Trophoblast cell (in vitro differentiated cells and primary cell): Measurements from ENCODE around the gene CCDC107.
"Not testable (repeated sequence)": the region's sequence is repeated elsewhere in the genome, so short reads cannot be mapped to it uniquely, and the experiment has no call there.

Experiments used
- DNase-seq, 2 donors: peaks; one replicate each; pipeline ENCODE4 v3.0.0-alpha.2; 2016
- H2AFZ ChIP-seq: 2 replicates; pipeline ENCODE4 v1.6.1; 2013; ENCODE audit warnings: low read length, moderate library complexity, mild to moderate bottlenecking; ENCODE audit not compliant: insufficient read depth, poor library complexity
- H2AK5ac ChIP-seq: 2 replicates; pipeline ENCODE4 v1.6.1; 2013; ENCODE audit warnings: mild to moderate bottlenecking, low read length
- H2BK120ac ChIP-seq: 2 replicates; pipeline ENCODE4 v1.6.1; 2013; ENCODE audit warnings: low read length, mild to moderate bottlenecking, moderate library complexity; ENCODE audit not compliant: insufficient read depth, poor library complexity
- H2BK12ac ChIP-seq: 2 replicates; pipeline ENCODE4 v1.6.1; 2013; ENCODE audit warnings: mild to moderate bottlenecking, low read length, moderate library complexity
- H2BK5ac ChIP-seq: 2 replicates; pipeline ENCODE4 v1.6.1; 2013; ENCODE audit warnings: low read length, low read depth, moderate library complexity, mild to moderate bottlenecking; ENCODE audit not compliant: poor library complexity
- H3K14ac ChIP-seq: 2 replicates; pipeline ENCODE4 v1.6.1; 2013; ENCODE audit warnings: mild to moderate bottlenecking, low read length
- H3K18ac ChIP-seq: 2 replicates; pipeline ENCODE4 v1.6.1; 2013; ENCODE audit warnings: mild to moderate bottlenecking, low read length
- H3K23ac ChIP-seq: 2 replicates; pipeline ENCODE4 v1.6.1; 2013; ENCODE audit warnings: low read length
- H3K27ac ChIP-seq: 2 replicates; pipeline ENCODE4 v1.5.1; 2013; ENCODE audit warnings: low read depth, mild to moderate bottlenecking, inconsistent platforms, low read length, moderate library complexity
- H3K27me3 ChIP-seq: 2 replicates; pipeline ENCODE4 v1.6.1; 2013; ENCODE audit warnings: inconsistent platforms, mild to moderate bottlenecking, low read length, moderate library complexity; ENCODE audit not compliant: insufficient read depth
- H3K36me3 ChIP-seq, 2 experiments: 1 replicate in 1 of 2; 2 replicates in 1 of 2; pipeline ENCODE4 v1.6.1; 2013; ENCODE audit warnings: low read length in 2 of 2, mild to moderate bottlenecking in 2 of 2, moderate library complexity in 1 of 2; ENCODE audit not compliant: insufficient read depth in 2 of 2, control insufficient read depth in 1 of 2
- H3K4ac ChIP-seq: 2 replicates; pipeline ENCODE4 v1.6.1; 2013; ENCODE audit warnings: low read depth, mild to moderate bottlenecking, low read length, moderate library complexity
- H3K4me1 ChIP-seq, 2 experiments: 1 replicate in 1 of 2; 2 replicates in 1 of 2; pipeline ENCODE4 v1.6.1; 2013; ENCODE audit warnings: low read length in 2 of 2, mild to moderate bottlenecking in 2 of 2, moderate library complexity in 1 of 2; ENCODE audit not compliant: insufficient read depth in 2 of 2, control insufficient read depth in 1 of 2
- H3K4me2 ChIP-seq: 2 replicates; pipeline ENCODE4 v1.6.1; 2013; ENCODE audit warnings: inconsistent platforms, mild to moderate bottlenecking, low read length, moderate library complexity
- H3K4me3 ChIP-seq: 2 replicates; pipeline ENCODE4 v1.5.1; 2013; ENCODE audit warnings: mild to moderate bottlenecking, low read depth, low read length, inconsistent platforms
- H3K79me1 ChIP-seq: one replicate; pipeline ENCODE4 v1.6.1; 2013; ENCODE audit warnings: low read length
- H3K79me2 ChIP-seq: 2 replicates; pipeline ENCODE4 v1.6.1; 2013; ENCODE audit warnings: low read length, mild to moderate bottlenecking; ENCODE audit not compliant: control insufficient read depth, insufficient read depth, poor library complexity
- H3K9ac ChIP-seq: 2 replicates; pipeline ENCODE4 v1.6.1; 2013; ENCODE audit warnings: mild to moderate bottlenecking, low read length
- H3K9me3 ChIP-seq: 2 replicates; pipeline ENCODE4 v1.6.1; 2013; ENCODE audit warnings: low read depth, mild to moderate bottlenecking, control low read depth, inconsistent platforms, low read length; ENCODE audit not compliant: insufficient read depth
- H4K12ac ChIP-seq: 2 replicates; pipeline ENCODE4 v1.6.1; 2013; ENCODE audit warnings: low read depth, mild to moderate bottlenecking, low read length, moderate library complexity
- H4K8ac ChIP-seq: 2 replicates; pipeline ENCODE4 v1.6.1; 2013; ENCODE audit warnings: low read depth, mild to moderate bottlenecking, low read length, moderate library complexity
- H4K91ac ChIP-seq: one replicate; pipeline ENCODE4 v1.6.1; 2013; ENCODE audit warnings: low read depth, mild to moderate bottlenecking, low read length, moderate library complexity
- WGBS: extraction: QIAGEN DNeasy Blood & Tissue Kit; methylation state at CpG from one replicate; pipeline ENCODE4 v1.1.7; 2013; ENCODE audit warnings: missing lambda C conversion rate; ENCODE audit not compliant: insufficient read length, insufficient coverage; ENCODE audit errors: extremely low coverage; 5-methylcytosine and 5-hydroxymethylcytosine counted together

CCDC107 gene

GRCh38 chr9:35643046-35643445, 15.0 kb upstream of the CCDC107 start:
- no peaks in the 10 kb centered on the region for H3K27me3 ChIP-seq

GRCh38 chr9:35645736-35646135, 12.4 kb upstream of the CCDC107 start:
- not testable (repeated sequence) for H2BK120ac ChIP-seq, H3K79me2 ChIP-seq, H4K91ac ChIP-seq, H3K79me1 ChIP-seq, H3K27me3 ChIP-seq, H2BK12ac ChIP-seq, H3K36me3 ChIP-seq, H2AK5ac ChIP-seq, H3K4ac ChIP-seq, H3K23ac ChIP-seq, H3K9me3 ChIP-seq, H3K14ac ChIP-seq, H3K9ac ChIP-seq, H2BK5ac ChIP-seq, H2AFZ ChIP-seq, DNase-seq, H3K18ac ChIP-seq
- WGBS = no CpG with 5 or more reads among the region's 10 CpGs
- Histone ChIP-seq H3K4me3 (peak overlapping the region; percentile 18), H3K4me1 (peaks cover 6 to 21% of the 10 kb centered on the region in 2 experiments), H3K27ac (peak overlapping the region; percentile 80), H3K4me2 (peak overlapping the region; percentile 83), H4K8ac (peak overlapping the region; percentile 86), H4K12ac (peak overlapping the region; percentile 98)

More at GRCh38 chr9:35643046-35643445, 15.0 kb upstream of the CCDC107 start:
- H3K4me2 ChIP-seq = no peak overlapping the region
- no peak overlapping the region for H3K4ac ChIP-seq
- no peak overlapping the region for H3K4me3 ChIP-seq
- no peak overlapping the region for H4K12ac ChIP-seq
- no CpG with 5 or more reads among the region's 12 CpGs for WGBS
- no peak overlapping the region for H2AK5ac ChIP-seq
- no peak overlapping the region for H3K18ac ChIP-seq
- no peak overlapping the region for H4K91ac ChIP-seq
- H3K9me3 ChIP-seq = peaks cover 2% of the 10 kb centered on the region
- H2BK5ac ChIP-seq = no peak overlapping the region
- H2BK12ac ChIP-seq = no peak overlapping the region
- no peak for DNase-seq
- no peak overlapping the region for H3K14ac ChIP-seq
- peaks cover 0 to 10% of the 10 kb centered on the region in 2 experiments for H3K4me1 ChIP-seq
- no peak overlapping the region for H3K9ac ChIP-seq
- no peak overlapping the region for H4K8ac ChIP-seq
- no peak overlapping the region for H2BK120ac ChIP-seq
- no peaks in the 10 kb centered on the region for H3K36me3 ChIP-seq
- H3K27ac ChIP-seq = no peak overlapping the region
- H3K79me1 ChIP-seq = peaks cover 9% of the 10 kb centered on the region
- H3K79me2 ChIP-seq = peaks cover 2% of the 10 kb centered on the region
- no peak overlapping the region for H3K23ac ChIP-seq
- H2AFZ ChIP-seq = no peak overlapping the region

GRCh38 chr9:35646153-35646532, 11.9 kb upstream of the CCDC107 start:
- H4K12ac ChIP-seq = peak overlapping the region; percentile 98
- H2BK5ac ChIP-seq = peak overlapping the region; percentile 18
- no peak overlapping the region for H3K23ac ChIP-seq
- H4K91ac ChIP-seq = peak overlapping the region; percentile 79
- peak overlapping the region; percentile 83 for H3K4me2 ChIP-seq
- H3K27me3 ChIP-seq = no peaks in the 10 kb centered on the region
- DNase-seq = peak; percentile 51 to 61
- peaks cover 2% of the 10 kb centered on the region for H3K9me3 ChIP-seq
- H3K36me3 ChIP-seq = no peaks in the 10 kb centered on the region
- peaks cover 6 to 21% of the 10 kb centered on the region in 2 experiments for H3K4me1 ChIP-seq
- no peak overlapping the region for H2BK12ac ChIP-seq
- H3K4ac ChIP-seq = peak overlapping the region; percentile 72
- H3K18ac ChIP-seq = peak overlapping the region; percentile 86
- peak overlapping the region; percentile 63 for H2BK120ac ChIP-seq
- no CpG with 5 or more reads among the region's 11 CpGs for WGBS
- peak overlapping the region; percentile 84 for H3K14ac ChIP-seq
- H4K8ac ChIP-seq = peak overlapping the region; percentile 72
- H3K4me3 ChIP-seq = peak overlapping the region; percentile 71
- peak overlapping the region; percentile 77 for H3K9ac ChIP-seq
- H3K79me1 ChIP-seq = peaks cover 9% of the 10 kb centered on the region
- H3K79me2 ChIP-seq = peaks cover 2% of the 10 kb centered on the region
- no peak overlapping the region for H2AK5ac ChIP-seq
- peak overlapping the region; percentile 56 for H2AFZ ChIP-seq
- H3K27ac ChIP-seq = peak overlapping the region; percentile 80

GRCh38 chr9:35646533-35647265, 11.4 kb upstream of the CCDC107 start:
- H2AFZ ChIP-seq = peak overlapping the region; percentile 84
- no CpG with 5 or more reads among the region's 58 CpGs for WGBS

More at GRCh38 chr9:35646533-35647265, 11.4 kb upstream of the CCDC107 start:
- peak overlapping the region; percentile 72 for H3K4ac ChIP-seq
- peak; percentile 93 to 98 for DNase-seq
- H3K9ac ChIP-seq = peak overlapping the region; percentile 77
- H3K27me3 ChIP-seq = no peaks in the 10 kb centered on the region
- peak overlapping the region; percentile 84 for H3K14ac ChIP-seq
- peak overlapping the region; percentile 83 for H3K4me2 ChIP-seq
- peak overlapping the region; percentile 19 for H3K18ac ChIP-seq
- peaks cover 6 to 21% of the 10 kb centered on the region in 2 experiments for H3K4me1 ChIP-seq
- no peaks in the 10 kb centered on the region for H3K36me3 ChIP-seq
- peak overlapping the region; percentile 80 for H3K27ac ChIP-seq
- H2BK120ac ChIP-seq = peak overlapping the region; percentile 63
- H4K12ac ChIP-seq = peak overlapping the region; percentile 98
- peak overlapping the region; percentile 79 for H4K91ac ChIP-seq
- H3K9me3 ChIP-seq = peaks cover 2% of the 10 kb centered on the region
- peak overlapping the region; percentile 86 for H4K8ac ChIP-seq
- no peak overlapping the region for H2BK12ac ChIP-seq
- peaks cover 9% of the 10 kb centered on the region for H3K79me1 ChIP-seq
- H2BK5ac ChIP-seq = peak overlapping the region; percentile 18
- H2AK5ac ChIP-seq = no peak overlapping the region
- H3K23ac ChIP-seq = no peak overlapping the region
- H3K79me2 ChIP-seq = peaks cover 2% of the 10 kb centered on the region
- peak overlapping the region; percentile 71 for H3K4me3 ChIP-seq
